ENCODE results near the gene ZNF512.
"Not testable (repeated sequence)": the region's sequence is repeated elsewhere in the genome, so short reads cannot be mapped to it uniquely, and the experiment has no call there.

Gene ZNF512

DNA sequence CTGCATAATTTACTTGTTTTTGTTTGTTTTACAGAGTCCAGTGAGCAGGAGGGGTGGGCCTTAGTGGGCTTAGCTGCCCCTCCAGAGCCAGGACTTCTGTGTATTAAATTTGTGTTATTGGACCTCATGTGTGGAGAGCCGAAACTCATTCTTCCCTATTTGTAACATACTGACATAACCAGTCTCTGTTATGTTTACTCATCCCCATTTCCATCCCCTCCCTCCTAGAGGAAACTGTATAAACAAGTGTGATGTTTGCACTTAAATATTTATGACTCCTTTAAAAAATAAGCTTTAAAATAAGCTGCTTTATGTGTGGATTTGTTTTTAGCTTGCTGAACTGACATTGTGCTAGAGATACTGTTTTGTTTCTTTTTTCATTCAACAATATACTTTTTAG is 13.8 kb downstream of the ZNF512 start:
- no peak overlapping the region for H3K4me3 ChIP-seq (ENCODE audit: insufficient read depth, low read depth, low read length, poor library complexity, severe bottlenecking)

GRCh38 chr2:27606611-27607010 is 23.8 kb downstream of the ZNF512 start:
- no peaks in the 10 kb centered on the region for H3K9me3 ChIP-seq (ENCODE audit: control insufficient read depth, low read length)
- peaks cover 63% of the 10 kb centered on the region for H3K36me3 ChIP-seq (ENCODE audit: control insufficient read depth, insufficient read depth, low read length)
- H3K4me1 ChIP-seq (ENCODE audit: control insufficient read depth, insufficient read depth, low read length, poor library complexity, severe bottlenecking): no peaks in the 10 kb centered on the region
- H3K4me3 ChIP-seq (ENCODE audit: insufficient read depth, low read depth, low read length, poor library complexity, severe bottlenecking): no peak overlapping the region
- no peak overlapping the region for H3K27ac ChIP-seq (ENCODE audit: insufficient read depth, low read length, poor library complexity, severe bottlenecking)
- no peaks in the 10 kb centered on the region for H3K27me3 ChIP-seq (replicated peaks; ENCODE audit: control insufficient read depth, insufficient read depth, low read length, poor library complexity, severe bottlenecking)
- no peak for DNase-seq

More for the DNA sequence above, 13.8 kb downstream of the ZNF512 start:
- Histone ChIP-seq H3K36me3 (ENCODE audit: control insufficient read depth, insufficient read depth, low read length) (peaks cover 21% of the 10 kb centered on the region), H3K27ac (ENCODE audit: insufficient read depth, low read length, poor library complexity, severe bottlenecking) (no peak overlapping the region), H3K4me1 (ENCODE audit: control insufficient read depth, insufficient read depth, low read length, poor library complexity, severe bottlenecking) (no peaks in the 10 kb centered on the region), H3K27me3 (replicated peaks; ENCODE audit: control insufficient read depth, insufficient read depth, low read length, poor library complexity, severe bottlenecking) (no peaks in the 10 kb centered on the region), H3K9me3 (ENCODE audit: control insufficient read depth, low read length) (no peaks in the 10 kb centered on the region)
- DNase-seq: no peak

GRCh38 chr2:27613985-27614384 is 31.1 kb downstream of the ZNF512 start:
- Histone ChIP-seq H3K4me1 (ENCODE audit: control insufficient read depth, insufficient read depth, low read length, poor library complexity, severe bottlenecking) (no peaks in the 10 kb centered on the region), H3K27me3 (replicated peaks; ENCODE audit: control insufficient read depth, insufficient read depth, low read length, poor library complexity, severe bottlenecking) (no peaks in the 10 kb centered on the region), H3K27ac (ENCODE audit: insufficient read depth, low read length, poor library complexity, severe bottlenecking) (no peak overlapping the region), H3K4me3 (ENCODE audit: insufficient read depth, low read depth, low read length, poor library complexity, severe bottlenecking) (no peak overlapping the region), H3K9me3 (ENCODE audit: control insufficient read depth, low read length) (no peaks in the 10 kb centered on the region), H3K36me3 (ENCODE audit: control insufficient read depth, insufficient read depth, low read length) (peaks cover 64% of the 10 kb centered on the region)
- DNase-seq: no peak

GRCh38 chr2:27615316-27615715 is 32.5 kb downstream of the ZNF512 start:
- Histone ChIP-seq H3K36me3 (ENCODE audit: control insufficient read depth, insufficient read depth, low read length) (peaks cover 58% of the 10 kb centered on the region), H3K27ac (ENCODE audit: insufficient read depth, low read length, poor library complexity, severe bottlenecking) (no peak overlapping the region), H3K27me3 (replicated peaks; ENCODE audit: control insufficient read depth, insufficient read depth, low read length, poor library complexity, severe bottlenecking) (no peaks in the 10 kb centered on the region), H3K9me3 (ENCODE audit: control insufficient read depth, low read length) (no peaks in the 10 kb centered on the region), H3K4me1 (ENCODE audit: control insufficient read depth, insufficient read depth, low read length, poor library complexity, severe bottlenecking) (no peaks in the 10 kb centered on the region), H3K4me3 (ENCODE audit: insufficient read depth, low read depth, low read length, poor library complexity, severe bottlenecking) (no peak overlapping the region)
- DNase-seq: no peak

DNA sequence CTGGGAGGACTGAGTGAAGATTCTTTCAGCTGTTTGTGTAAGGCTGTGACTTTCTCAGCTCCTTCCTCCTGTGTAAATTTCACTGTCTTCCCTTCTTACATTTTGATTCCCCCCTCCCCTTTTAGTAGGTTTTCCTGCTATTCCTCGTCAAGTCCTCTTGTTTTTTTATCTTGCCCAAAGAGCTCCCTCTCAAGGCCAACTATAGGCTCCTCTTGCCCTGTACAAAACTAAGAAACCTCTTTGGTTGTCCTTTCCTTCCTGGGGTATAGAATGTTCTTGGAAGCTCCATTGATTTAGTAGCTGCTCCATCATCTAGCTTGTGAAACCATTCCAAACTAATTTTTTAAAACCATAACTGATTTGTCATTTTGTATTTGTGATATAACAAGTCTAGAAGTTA is 38.7 kb downstream of the ZNF512 start:
- no peak overlapping the region for H3K27ac ChIP-seq (ENCODE audit: insufficient read depth, low read length, poor library complexity, severe bottlenecking)
- no peaks in the 10 kb centered on the region for H3K4me1 ChIP-seq (ENCODE audit: control insufficient read depth, insufficient read depth, low read length, poor library complexity, severe bottlenecking)
- no peaks in the 10 kb centered on the region for H3K27me3 ChIP-seq (replicated peaks; ENCODE audit: control insufficient read depth, insufficient read depth, low read length, poor library complexity, severe bottlenecking)
- DNase-seq: no peak
- peaks cover 67% of the 10 kb centered on the region for H3K36me3 ChIP-seq (ENCODE audit: control insufficient read depth, insufficient read depth, low read length)
- no peak overlapping the region for H3K4me3 ChIP-seq (ENCODE audit: insufficient read depth, low read depth, low read length, poor library complexity, severe bottlenecking)
- no peaks in the 10 kb centered on the region for H3K9me3 ChIP-seq (ENCODE audit: control insufficient read depth, low read length)

GRCh38 chr2:27622921-27623384 is 40.1 kb downstream of the ZNF512 start:
- H3K27me3 ChIP-seq (replicated peaks; ENCODE audit: control insufficient read depth, insufficient read depth, low read length, poor library complexity, severe bottlenecking): no peaks in the 10 kb centered on the region
- H3K9me3 ChIP-seq (ENCODE audit: control insufficient read depth, low read length): no peaks in the 10 kb centered on the region
- H3K36me3 ChIP-seq (ENCODE audit: control insufficient read depth, insufficient read depth, low read length): peaks cover 53% of the 10 kb centered on the region
- no peak overlapping the region for H3K4me3 ChIP-seq (ENCODE audit: insufficient read depth, low read depth, low read length, poor library complexity, severe bottlenecking)
- DNase-seq: no peak
- no peaks in the 10 kb centered on the region for H3K4me1 ChIP-seq (ENCODE audit: control insufficient read depth, insufficient read depth, low read length, poor library complexity, severe bottlenecking)
- H3K27ac ChIP-seq (ENCODE audit: insufficient read depth, low read length, poor library complexity, severe bottlenecking): no peak overlapping the region

DNA sequence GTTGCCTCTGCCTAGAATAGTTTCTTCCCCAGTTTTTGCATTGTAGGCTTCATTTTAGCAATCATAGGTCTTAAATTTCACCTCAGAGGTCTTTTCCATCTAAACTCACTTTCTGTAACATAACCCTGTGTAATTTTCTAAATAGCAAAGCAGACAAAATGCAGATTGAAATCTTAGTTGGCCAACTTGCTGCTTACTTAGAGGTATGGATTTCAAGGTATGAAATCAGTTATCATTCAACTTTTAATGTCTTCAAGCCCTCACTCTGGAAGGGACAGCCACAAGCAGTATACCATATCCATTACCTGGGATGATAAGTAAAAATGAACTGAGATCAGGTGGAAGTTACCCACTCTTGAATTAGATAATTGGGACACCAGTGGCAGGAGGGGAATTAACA is 42.1 kb downstream of the ZNF512 start:
- Histone ChIP-seq H3K36me3 (ENCODE audit: control insufficient read depth, insufficient read depth, low read length) (peaks cover 43% of the 10 kb centered on the region), H3K4me3 (ENCODE audit: insufficient read depth, low read depth, low read length, poor library complexity, severe bottlenecking) (no peak overlapping the region), H3K4me1 (ENCODE audit: control insufficient read depth, insufficient read depth, low read length, poor library complexity, severe bottlenecking) (peaks cover 6% of the 10 kb centered on the region), H3K27ac (ENCODE audit: insufficient read depth, low read length, poor library complexity, severe bottlenecking) (no peak overlapping the region), H3K9me3 (ENCODE audit: control insufficient read depth, low read length) (no peaks in the 10 kb centered on the region), H3K27me3 (replicated peaks; ENCODE audit: control insufficient read depth, insufficient read depth, low read length, poor library complexity, severe bottlenecking) (no peaks in the 10 kb centered on the region)
- DNase-seq: no peak

- H3K27me3 ChIP-seq (replicated peaks; ENCODE audit: control insufficient read depth, insufficient read depth, low read length, poor library complexity, severe bottlenecking); H3K4me1 ChIP-seq (ENCODE audit: control insufficient read depth, insufficient read depth, low read length, poor library complexity, severe bottlenecking); H3K4me3 ChIP-seq (ENCODE audit: insufficient read depth, low read depth, low read length, poor library complexity, severe bottlenecking); H3K9me3 ChIP-seq (ENCODE audit: control insufficient read depth, low read length); H3K27ac ChIP-seq (ENCODE audit: insufficient read depth, low read length, poor library complexity, severe bottlenecking); DNase-seq: not testable (repeated sequence)
- peaks cover 40% of the 10 kb centered on the region for H3K36me3 ChIP-seq (ENCODE audit: control insufficient read depth, insufficient read depth, low read length)
Observed at GRCh38 chr2:27626323-27626722, 43.5 kb downstream of the ZNF512 start.

DNA sequence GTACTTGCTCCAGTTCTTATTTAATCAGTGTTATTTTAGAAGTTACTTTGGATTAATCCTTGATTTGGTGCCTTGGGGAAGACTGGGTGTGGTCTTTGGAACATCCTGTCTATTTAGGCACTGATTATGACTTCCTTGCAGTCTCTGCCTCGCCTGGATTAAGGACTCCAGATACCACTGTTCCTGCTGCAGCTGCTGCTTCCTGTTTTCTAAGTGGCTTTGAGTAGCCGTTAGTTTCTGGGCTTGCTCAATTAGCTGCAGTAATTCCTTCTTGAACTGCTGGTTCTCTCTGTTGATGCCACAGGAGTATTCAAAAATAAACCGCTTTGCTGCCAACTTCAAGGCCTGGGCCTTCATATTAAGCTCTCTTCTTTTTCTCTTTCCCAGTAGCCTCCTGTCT is 44.1 kb downstream of the ZNF512 start:
- not testable (repeated sequence) for H3K4me1 ChIP-seq (ENCODE audit: control insufficient read depth, insufficient read depth, low read length, poor library complexity, severe bottlenecking)

DNA sequence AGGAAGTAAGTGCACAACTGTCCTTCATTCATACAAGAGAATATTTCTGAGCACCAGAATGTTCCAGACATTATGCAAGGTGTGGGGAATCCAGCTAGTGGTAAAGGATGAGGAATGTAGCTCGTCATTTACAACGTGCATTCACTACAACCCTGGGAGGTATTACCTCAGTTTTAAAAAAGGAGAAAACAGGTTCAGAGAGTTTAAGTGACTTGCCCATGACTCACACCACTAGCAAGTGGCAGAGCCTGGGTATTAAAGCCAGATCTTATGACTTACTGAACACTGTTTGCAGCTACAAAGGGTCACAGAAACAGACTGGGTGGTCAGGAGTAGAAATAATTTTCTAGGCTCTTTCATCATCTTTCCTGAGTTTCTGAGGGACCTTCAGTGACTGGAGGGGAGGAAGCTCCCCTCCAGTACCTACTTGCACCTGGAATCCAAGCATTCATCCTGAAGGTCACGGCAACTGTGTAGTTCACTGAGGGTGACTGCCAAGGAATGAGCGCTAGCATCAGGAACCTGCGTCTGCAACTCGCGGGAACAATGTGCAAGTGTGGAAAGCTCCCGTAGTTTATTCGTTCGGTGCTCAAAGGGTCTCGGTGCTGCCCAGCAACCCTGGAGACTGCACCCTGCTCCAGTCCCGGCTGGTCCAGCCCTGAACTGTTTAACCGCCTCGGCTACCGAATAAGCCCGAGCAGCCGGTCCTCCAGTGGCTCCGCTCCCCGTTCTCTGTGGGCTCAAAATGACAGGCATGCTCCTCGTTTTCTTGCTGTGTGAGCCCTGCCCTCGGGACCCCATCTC is 45.3 kb downstream of the ZNF512 start:
- peak overlapping the region; percentile 88 for H3K27ac ChIP-seq (ENCODE audit: insufficient read depth, low read length, poor library complexity, severe bottlenecking)
- peaks cover 7% of the 10 kb centered on the region for H3K4me1 ChIP-seq (ENCODE audit: control insufficient read depth, insufficient read depth, low read length, poor library complexity, severe bottlenecking)
- H3K36me3 ChIP-seq (ENCODE audit: control insufficient read depth, insufficient read depth, low read length): peaks cover 36% of the 10 kb centered on the region
- H3K27me3 ChIP-seq (replicated peaks; ENCODE audit: control insufficient read depth, insufficient read depth, low read length, poor library complexity, severe bottlenecking): no peaks in the 10 kb centered on the region
- DNase-seq: no peak
- no peaks in the 10 kb centered on the region for H3K9me3 ChIP-seq (ENCODE audit: control insufficient read depth, low read length)
- H3K4me3 ChIP-seq (ENCODE audit: insufficient read depth, low read depth, low read length, poor library complexity, severe bottlenecking): peak overlapping the region; percentile 99

More for the DNA sequence above, 44.1 kb downstream of the ZNF512 start:
- not testable (repeated sequence) for H3K27me3 ChIP-seq (replicated peaks; ENCODE audit: control insufficient read depth, insufficient read depth, low read length, poor library complexity, severe bottlenecking); DNase-seq; H3K9me3 ChIP-seq (ENCODE audit: control insufficient read depth, low read length); H3K4me3 ChIP-seq (ENCODE audit: insufficient read depth, low read depth, low read length, poor library complexity, severe bottlenecking); H3K27ac ChIP-seq (ENCODE audit: insufficient read depth, low read length, poor library complexity, severe bottlenecking)
- peaks cover 40% of the 10 kb centered on the region for H3K36me3 ChIP-seq (ENCODE audit: control insufficient read depth, insufficient read depth, low read length)
